ENCODE measurements around the gene HEATR5A.

DNA sequence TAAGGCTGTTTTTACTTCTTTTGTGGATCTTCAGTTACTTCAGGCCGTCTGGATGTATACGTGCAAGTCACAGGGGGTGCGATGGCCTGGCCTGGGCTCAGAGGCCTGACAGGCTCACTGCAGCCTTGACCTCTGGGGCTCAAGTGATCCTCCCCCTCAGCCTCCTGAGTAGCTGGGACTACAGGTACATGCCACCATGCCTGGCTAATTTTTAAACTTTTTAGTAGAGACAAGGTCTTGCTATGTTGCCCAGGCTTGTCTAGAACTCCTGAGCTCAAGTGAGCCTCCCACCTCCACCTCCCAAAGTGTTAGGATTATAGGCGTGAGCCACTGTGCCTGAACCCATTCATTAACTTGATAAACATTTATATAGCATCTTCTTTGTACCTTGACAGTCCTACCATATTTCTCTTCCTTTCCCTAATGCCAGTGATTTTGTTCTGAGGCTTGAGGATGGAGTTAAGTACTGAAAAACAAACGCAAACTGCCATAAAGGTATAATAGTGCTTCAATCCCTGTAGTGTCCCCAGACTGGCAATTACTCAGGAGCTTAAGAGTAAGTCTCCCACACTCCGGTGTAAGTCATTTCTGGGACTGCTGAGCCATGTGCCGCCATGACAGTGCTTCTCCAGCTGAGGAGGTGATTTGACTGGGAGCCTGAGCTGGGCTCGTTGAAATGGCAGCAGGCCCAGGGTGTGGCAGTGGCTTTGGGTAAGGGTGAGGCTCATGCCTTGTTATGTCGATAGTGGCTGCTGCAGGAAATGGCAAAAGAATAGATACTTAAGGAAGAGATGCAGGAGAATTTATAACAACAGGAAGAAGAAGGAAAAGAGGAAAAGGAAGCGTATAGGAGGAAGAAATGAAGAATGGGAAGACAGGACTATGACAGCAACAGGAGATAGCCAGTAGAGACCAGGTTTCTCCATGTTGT is 169.1 kb downstream of the HEATR5A start:
- TF ChIP-seq, protein P1, sequence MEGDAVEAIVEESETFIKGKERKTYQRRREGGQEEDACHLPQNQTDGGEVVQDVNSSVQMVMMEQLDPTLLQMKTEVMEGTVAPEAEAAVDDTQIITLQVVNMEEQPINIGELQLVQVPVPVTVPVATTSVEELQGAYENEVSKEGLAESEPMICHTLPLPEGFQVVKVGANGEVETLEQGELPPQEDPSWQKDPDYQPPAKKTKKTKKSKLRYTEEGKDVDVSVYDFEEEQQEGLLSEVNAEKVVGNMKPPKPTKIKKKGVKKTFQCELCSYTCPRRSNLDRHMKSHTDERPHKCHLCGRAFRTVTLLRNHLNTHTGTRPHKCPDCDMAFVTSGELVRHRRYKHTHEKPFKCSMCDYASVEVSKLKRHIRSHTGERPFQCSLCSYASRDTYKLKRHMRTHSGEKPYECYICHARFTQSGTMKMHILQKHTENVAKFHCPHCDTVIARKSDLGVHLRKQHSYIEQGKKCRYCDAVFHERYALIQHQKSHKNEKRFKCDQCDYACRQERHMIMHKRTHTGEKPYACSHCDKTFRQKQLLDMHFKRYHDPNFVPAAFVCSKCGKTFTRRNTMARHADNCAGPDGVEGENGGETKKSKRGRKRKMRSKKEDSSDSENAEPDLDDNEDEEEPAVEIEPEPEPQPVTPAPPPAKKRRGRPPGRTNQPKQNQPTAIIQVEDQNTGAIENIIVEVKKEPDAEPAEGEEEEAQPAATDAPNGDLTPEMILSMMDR (IDR thresholded peaks at IDR 0.05) = no peak
- no peak for TF ChIP-seq ZFP36 (IDR thresholded peaks at IDR 0.05; ENCODE audit: borderline replicate concordance, partially characterized antibody)
- TF ChIP-seq ZC3H11A (IDR thresholded peaks at IDR 0.05) = no peak
- TF ChIP-seq CHD2 (IDR thresholded peaks at IDR 0.05; ENCODE audit: low read length, partially characterized antibody) = no peak
- TF ChIP-seq KDM1A (IDR thresholded peaks at IDR 0.05; ENCODE audit: low read depth) = no peak
- no peak for TF ChIP-seq BHLHE40 (IDR thresholded peaks at IDR 0.05; ENCODE audit: low read depth, low read length)
